HEK293 (cell line): ENCODE results near the gene OR2T5.
"Not testable (repeated sequence)": the region's sequence is repeated elsewhere in the genome, so short reads cannot be mapped to it uniquely, and the experiment has no call there.

Experiments used
- SP7 ChIP-seq: fragments of 450-650 bp; formaldehyde crosslinking; IDR thresholded peaks from 2 replicates; pipeline ENCODE4 v1.5.1; 2016; ENCODE audit warnings: missing biosample characterization, missing genetic modification characterization
- ZNF670 ChIP-seq: fragments of 450-650 bp; formaldehyde crosslinking; IDR thresholded peaks from 2 replicates; pipeline ENCODE4 v1.5.1; 2016; ENCODE audit warnings: missing biosample characterization, missing genetic modification characterization, low read depth

DNA sequence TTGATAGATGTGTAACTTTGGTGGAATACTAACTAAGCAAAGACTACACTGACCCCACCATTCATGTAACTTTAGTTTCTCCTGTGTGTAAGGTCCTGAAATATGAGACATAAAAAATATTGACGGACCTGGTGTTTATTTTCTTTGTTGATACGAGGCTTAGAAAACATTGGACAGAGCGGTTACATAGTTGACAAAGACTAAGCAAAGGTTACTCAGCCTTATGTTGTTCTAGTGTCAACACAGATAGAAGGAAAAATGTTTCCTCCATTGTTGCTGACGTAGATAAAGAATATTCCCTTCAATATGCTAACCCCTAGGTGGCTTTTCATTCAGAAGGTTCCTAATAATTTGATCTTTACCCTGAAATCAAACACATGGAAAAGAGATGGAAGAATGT is 33.3 kb upstream of the OR2T5 start:
- not testable (repeated sequence) for TF ChIP-seq ZNF670, SP7 (tag by site-specific recombination)
